Left lung (tissue), 10 donors: ENCODE measurements around the gene TRAF1. TPM values are rescaled to one million over a fixed set of nuclear protein-coding genes. Genes with fewer than 3 reads are reported as not detected.
A peak's percentile ranks its signal among the peaks of the same experiment; 100 is the strongest.

Experiments
- ATAC-seq: fragments of 200-7000 bp; cut with Tn5 transposase; one replicate; pipeline ENCODE4 v1.9.1; 2020; ENCODE audit warnings: moderate library complexity
- DNase-seq, 4 donors: peaks; one replicate each; pipeline ENCODE4 v3.0.0-alpha.2; 2013 to 2020
- H3K27ac ChIP-seq, 2 donors: fragments of 200-600 bp; sonication (generic) in 1 of 2; one replicate each; pipeline versions ENCODE4 v1.5.0 to v1.8.0; 2020 to 2021
- H3K27me3 ChIP-seq, 2 donors: fragments of 200-600 bp; sonication (generic) in 1 of 2; one replicate each; pipeline versions ENCODE4 v1.5.0 to v1.8.0; 2020 to 2021
- H3K36me3 ChIP-seq, 2 donors: fragments of 200-600 bp; sonication (generic) in 1 of 2; one replicate each; pipeline versions ENCODE4 v1.5.0 to v1.8.0; 2020 to 2021
- H3K4me1 ChIP-seq, 2 donors: fragments of 200-600 bp; one replicate each; pipeline ENCODE4 v1.8.0; 2021
- H3K4me3 ChIP-seq, 2 donors: fragments of 200-600 bp; sonication (generic) in 1 of 2; one replicate each; pipeline versions ENCODE4 v1.5.0 to v1.8.0; 2020 to 2021; ENCODE audit warnings: mild to moderate bottlenecking in 1 of 2
- H3K9me3 ChIP-seq, 2 donors: fragments of 200-600 bp; sonication (generic) in 1 of 2; one replicate each; pipeline versions ENCODE4 v1.5.0 to v1.8.0; 2020 to 2021
- CTCF ChIP-seq, 2 donors: fragments of 200-600 bp; sonication (generic) in 1 of 2; IDR thresholded peaks; one replicate each; pipeline versions ENCODE4 v1.5.0 to v1.8.0; 2021; ENCODE audit warnings: antibody characterized with exemption in 2 of 2
- intact Hi-C, 2 donors: fragments of 100-400 bp; cut with DNase I; formaldehyde crosslinking; loops; one replicate each; pipeline versions ENCODE4 v1.11.2 to v1.14.2; 2022
- polyA plus RNA-seq, 6 donors: library from polyadenylated mRNA; unstranded; fragments of 120-200 nt; gene quantifications; one replicate each; pipeline ENCODE4 v1.2.1, GENCODE V29; 2013; ENCODE audit not compliant: insufficient read length in 6 of 6
- total RNA-seq, 2 donors: library from RNA; stranded (reverse); fragmentation: NEBNext Ultra II Directional; extraction: Animal tissue kit (Norgen Biotek cat#: 25700); gene quantifications; one replicate each; pipeline ENCODE4 v1.2.1, GENCODE V29; 2021
- donor health status: DM: no; HTN: yes; CAD: no.
- donor health status: DM: no; HTN: no; CAD: no.

The TRAF1 gene
- total and polyA plus RNA-seq, 8 donors = 4.4 to 10.8 (median 8.5) TPM

GRCh38 chr9:120956862-120957261, 30.3 kb upstream of the TRAF1 start:
- intact Hi-C loops = no loop called here
- no peak for TF ChIP-seq CTCF (IDR thresholded peaks at IDR 0.05)
- H3K27me3 ChIP-seq = no peaks in the 10 kb centered on the region
- H3K4me1 ChIP-seq = no peaks in the 10 kb centered on the region
- no peak overlapping the region for H3K4me3 ChIP-seq
- no peaks in the 10 kb centered on the region for H3K9me3 ChIP-seq
- no peak for ATAC-seq
- no peak overlapping the region for H3K27ac ChIP-seq
- peaks cover 0 to 7% of the 10 kb centered on the region in 2 donors for H3K36me3 ChIP-seq
- no peak for DNase-seq

- TF ChIP-seq CTCF (IDR thresholded peaks at IDR 0.05) = no peak
- Histone ChIP-seq H3K27ac (no peak overlapping the region), H3K9me3 (no peaks in the 10 kb centered on the region), H3K4me3 (no peak overlapping the region), H3K36me3 (no peaks in the 10 kb centered on the region), H3K4me1 (peaks cover 0 to 6% of the 10 kb centered on the region in 2 donors), H3K27me3 (no peaks in the 10 kb centered on the region)
- intact Hi-C loops = no loop called here
- ATAC-seq (no peak), DNase-seq (no peak)
Observed at GRCh38 chr9:120951960-120952618, 25.5 kb upstream of the TRAF1 start.

- Histone ChIP-seq H3K9me3 (no peaks in the 10 kb centered on the region), H3K27ac (peak overlapping the region; percentile 48 to 58), H3K4me1 (peaks cover 5 to 12% of the 10 kb centered on the region in 2 donors), H3K4me3 (no peak overlapping the region), H3K36me3 (no peaks in the 10 kb centered on the region), H3K27me3 (no peaks in the 10 kb centered on the region)
- ATAC-seq (peak; percentile 68), DNase-seq (no peak)
- intact Hi-C loops = no loop called here
- no peak for TF ChIP-seq CTCF (IDR thresholded peaks at IDR 0.05)
Observed at GRCh38 chr9:120950421-120951388, 24.1 kb upstream of the TRAF1 start.

- no peak overlapping the region for H3K27ac ChIP-seq
Observed at GRCh38 chr9:120949290-120949689, 22.7 kb upstream of the TRAF1 start.

More at GRCh38 chr9:120949290-120949689, 22.7 kb upstream of the TRAF1 start:
- ATAC-seq (no peak), DNase-seq (no peak)
- intact Hi-C loops = no loop called here
- TF ChIP-seq CTCF (IDR thresholded peaks at IDR 0.05) = no peak
- Histone ChIP-seq H3K4me1 (peaks cover 5 to 12% of the 10 kb centered on the region in 2 donors), H3K9me3 (no peaks in the 10 kb centered on the region), H3K36me3 (no peaks in the 10 kb centered on the region), H3K4me3 (no peak overlapping the region), H3K27me3 (no peaks in the 10 kb centered on the region)
